Gastrocnemius medialis (tissue), 4 donors: ENCODE results near the gene PIGH. TPM values are rescaled to one million over a fixed set of nuclear protein-coding genes. Genes with fewer than 3 reads are reported as not detected.

Experiments used
- ATAC-seq, 2 donors: fragments of 150-250 bp; one replicate each; pipeline ENCODE4 v1.9.1; 2016
- DNase-seq, 2 donors: peaks; one replicate each; pipeline ENCODE4 v3.0.0-alpha.2; 2019
- H3K27ac ChIP-seq, 4 donors: fragments of 200-600 bp; sonication (generic); 1 replicate in 1 of 4; 2 replicates in 3 of 4; pipeline ENCODE4 v1.5.1; 2016 to 2018; ENCODE audit warnings: mild to moderate bottlenecking in 2 of 4, moderate library complexity in 1 of 4
- H3K27me3 ChIP-seq, 3 donors: fragments of 200-600 bp; sonication (generic) in 2 of 3; 1 replicate in 1 of 3; 2 replicates in 2 of 3; pipeline versions ENCODE4 v1.5.1 to v1.6.0; 2016 to 2019; ENCODE audit warnings: mild to moderate bottlenecking in 1 of 3, moderate library complexity in 1 of 3
- H3K36me3 ChIP-seq, 2 donors: fragments of 200-600 bp; sonication (generic) in 1 of 2; one replicate each; pipeline ENCODE4 v1.5.1; 2017 to 2018
- H3K4me1 ChIP-seq, 2 donors: fragments of 200-600 bp; sonication (generic) in 1 of 2; one replicate each; pipeline ENCODE4 v1.5.1; 2016 to 2017; ENCODE audit warnings: mild to moderate bottlenecking in 2 of 2
- H3K4me3 ChIP-seq, 4 donors: fragments of 200-600 bp; sonication (generic) in 3 of 4; 1 replicate in 1 of 4; 2 replicates in 3 of 4; pipeline ENCODE4 v1.5.1; 2016 to 2019; ENCODE audit warnings: mild to moderate bottlenecking in 2 of 4
- H3K9me3 ChIP-seq, 3 donors: fragments of 200-600 bp; sonication (generic) in 2 of 3; 1 replicate in 1 of 3; 2 replicates in 2 of 3; pipeline ENCODE4 v1.5.1; 2016 to 2019
- CTCF ChIP-seq, 5 experiments: fragments of 450-650 bp in 3 of 5; fragments of 200-600 bp in 2 of 5; sonication (generic) in 2 of 5; IDR thresholded peaks in 4 of 5; conservative IDR thresholded peaks in 1 of 5; 1 replicate in 4 of 5; 2 replicates in 1 of 5; pipeline ENCODE4 v1.5.1; 2016 to 2019; ENCODE audit warnings: antibody characterized with exemption in 5 of 5, mild to moderate bottlenecking in 3 of 5, moderate library complexity in 3 of 5
- POLR2A ChIP-seq, 2 donors: fragments of 450-650 bp; IDR thresholded peaks; one replicate each; pipeline ENCODE4 v1.6.1; 2017; ENCODE audit warnings: antibody characterized with exemption in 2 of 2, mild to moderate bottlenecking in 2 of 2, moderate library complexity in 2 of 2
- in situ Hi-C, 4 donors: fragments of 200-750 bp; cut with MboI; loops; one replicate each; pipeline versions ENCODE4 v1.15.0 to v1.8.0; 2017; ENCODE audit warnings: low sequenced_read_pairs in 4 of 4
- intact Hi-C: fragments of 100-400 bp; cut with DNase I; formaldehyde crosslinking; loops from one replicate; pipeline ENCODE4 v1.15.1; 2023; ENCODE audit warnings: low total_unique reads
- total RNA-seq, 4 donors: library from RNA; depleted of rRNA; stranded (reverse); fragments of >200 nt; gene quantifications; one replicate each; pipeline versions ENCODE4 v1.1.0 to v1.2.3, GENCODE V29; 2016

PIGH gene
- total RNA-seq, 4 donors from 2014 or later: 27.8 to 48.5 (median 35.3) TPM

GRCh38 chr14:67589204-67589770, 10.8 kb downstream of the PIGH start:
- Histone ChIP-seq H3K27ac (no peak overlapping the region), H3K4me1 (no peaks in the 10 kb centered on the region), H3K27me3 (no peaks in the 10 kb centered on the region), H3K4me3 (no peak overlapping the region), H3K36me3 (peaks cover 0 to 60% of the 10 kb centered on the region in 2 donors), H3K9me3 (no peaks in the 10 kb centered on the region)
- TF ChIP-seq POLR2A (IDR thresholded peaks at IDR 0.05) (no peak), CTCF (IDR thresholded peaks at IDR 0.05 in 4 of 5, conservative IDR thresholded peaks at IDR 0.05 in 1 of 5) (no peak)
- DNase-seq (no peak), ATAC-seq (no peak)
- intact Hi-C loops: no loop called here
- in situ Hi-C loops: loop anchor here in 2 of 4 donors (10.0 kb wide), 1 partner anchor 116 kb away; the partner anchor contains the start of gene RDH12 (in 2 of the 2)

GRCh38 chr14:67586369-67586768, 13.7 kb downstream of the PIGH start:
- Histone ChIP-seq H3K9me3 (no peaks in the 10 kb centered on the region), H3K27ac (no peak overlapping the region), H3K4me1 (no peaks in the 10 kb centered on the region), H3K4me3 (no peak overlapping the region), H3K36me3 (peaks cover 0 to 34% of the 10 kb centered on the region in 2 donors), H3K27me3 (no peaks in the 10 kb centered on the region)
- TF ChIP-seq POLR2A (IDR thresholded peaks at IDR 0.05) (no peak), CTCF (IDR thresholded peaks at IDR 0.05 in 4 of 5, conservative IDR thresholded peaks at IDR 0.05 in 1 of 5) (no peak)
- no peak for ATAC-seq
- no peak for DNase-seq
- intact Hi-C loops (no loop called here), in situ Hi-C loops (loop anchor here in 2 of 4 donors (10.0 kb wide), 1 partner anchor 118 kb away; the partner anchor contains the start of gene RDH12 (in 2 of the 2))

GRCh38 chr14:67584978-67585377, 15.1 kb downstream of the PIGH start:
- Histone ChIP-seq H3K9me3 (no peaks in the 10 kb centered on the region), H3K27me3 (no peaks in the 10 kb centered on the region), H3K4me3 (no peak overlapping the region), H3K27ac (no peak overlapping the region), H3K36me3 (peaks cover 0 to 22% of the 10 kb centered on the region in 2 donors), H3K4me1 (no peaks in the 10 kb centered on the region)
- in situ Hi-C loops (loop anchor here in 3 of 4 donors (5.0 to 10.0 kb wide), 2 partner anchors 117 to 120 kb away; partner anchors contain the start of gene RDH12 (in 3 of the 3)), intact Hi-C loops (loop anchor here (1.0 kb wide), 1 partner anchor 119 kb away; no protein-coding TSS in a partner anchor)
- TF ChIP-seq CTCF (IDR thresholded peaks at IDR 0.05 in 4 of 5, conservative IDR thresholded peaks at IDR 0.05 in 1 of 5) (no peak), POLR2A (IDR thresholded peaks at IDR 0.05) (no peak)
- ATAC-seq: no peak
- DNase-seq: no peak

GRCh38 chr14:67583711-67584644, 16.1 kb downstream of the PIGH start:
- Histone ChIP-seq H3K27ac (no peak overlapping the region), H3K36me3 (peaks cover 0 to 12% of the 10 kb centered on the region in 2 donors), H3K4me3 (no peak overlapping the region), H3K27me3 (no peaks in the 10 kb centered on the region), H3K9me3 (no peaks in the 10 kb centered on the region), H3K4me1 (no peaks in the 10 kb centered on the region)
- DNase-seq (no peak), ATAC-seq (peak; percentile 73 to 76)
- intact Hi-C loops (loop anchor here (1.0 kb wide), 1 partner anchor 120 kb away; no protein-coding TSS in a partner anchor), in situ Hi-C loops (loop anchor here in 3 of 4 donors (5.0 to 10.0 kb wide), 2 partner anchors 118 to 121 kb away; partner anchors contain the start of gene RDH12 (in 3 of the 3))
- TF ChIP-seq POLR2A (IDR thresholded peaks at IDR 0.05): no peak
- peak; percentile 46 to 66 (median 62) for TF ChIP-seq CTCF (IDR thresholded peaks at IDR 0.05 in 4 of 5, conservative IDR thresholded peaks at IDR 0.05 in 1 of 5)
